T-cell (primary cell): Measurements from ENCODE around the gene ATP2C1. TPM values are rescaled to one million over a fixed set of nuclear protein-coding genes. Genes with fewer than 3 reads are reported as not detected.

ENCODE experiments used
- ATAC-seq, 4 experiments: fragments of 200-7000 bp in 3 of 4; fragments of 150-1000 bp in 1 of 4; cut with Tn5 transposase; replicated peaks in 1 of 4; 1 replicate in 3 of 4; 2 replicates in 1 of 4; pipeline ENCODE4 v1.10.0; 2021; ENCODE audit warnings: moderate library complexity in 3 of 4, mild to moderate bottlenecking in 2 of 4, moderate number of reproducible peaks in 1 of 4
- CTCF ChIA-PET, 2 donors: fragments of 300-600 bp; sonication (Branson Sonifier 250); formaldehyde crosslinking; loops; one replicate each; lab custom pipeline; 2022; ENCODE audit warnings: antibody characterized with exemption in 2 of 2; lab: Charles Lee
- POLR2A ChIA-PET, 2 donors: fragments of 300-600 bp; sonication (Branson Sonifier 250); formaldehyde crosslinking; loops; one replicate each; lab custom pipeline; 2022; ENCODE audit warnings: antibody characterized with exemption in 2 of 2; lab: Charles Lee
- DNase-seq, 35 experiments: peaks; one replicate each; pipeline versions ENCODE4 v3.0.0 to v3.0.0-alpha.2; 2013 to 2023
- H3K27ac ChIP-seq: one replicate; pipeline ENCODE4 v1.5.1; 2013; ENCODE audit warnings: low read length
- H3K27me3 ChIP-seq, 2 experiments: replicated peaks in 1 of 2; 1 replicate in 1 of 2; 2 replicates in 1 of 2; pipeline versions ENCODE4 v1.6.1 to v1.7.0; 2013; ENCODE audit warnings: low read length in 1 of 2, mixed read lengths in 1 of 2; ENCODE audit not compliant: control insufficient read depth in 2 of 2, insufficient read depth in 2 of 2; ENCODE audit errors: extremely low read depth in 1 of 2
- H3K36me3 ChIP-seq, 2 donors: 1 replicate in 1 of 2; 2 replicates in 1 of 2; pipeline versions ENCODE4 v1.6.1 to v1.7.0; 2013; ENCODE audit warnings: low read length in 1 of 2; ENCODE audit not compliant: control insufficient read depth in 2 of 2, insufficient read depth in 1 of 2; ENCODE audit errors: extremely low read depth in 1 of 2
- H3K4me1 ChIP-seq, 2 experiments: 1 replicate in 1 of 2; 2 replicates in 1 of 2; pipeline versions ENCODE4 v1.6.1 to v1.7.0; 2013; ENCODE audit warnings: low read length in 2 of 2, mixed read lengths in 1 of 2; ENCODE audit not compliant: insufficient read depth in 2 of 2, control insufficient read depth in 1 of 2; ENCODE audit errors: extremely low read depth in 1 of 2
- H3K4me3 ChIP-seq, 2 donors: 1 replicate in 1 of 2; 2 replicates in 1 of 2; pipeline versions ENCODE4 v1.5.1 to v1.7.0; 2013; ENCODE audit warnings: mild to moderate bottlenecking in 2 of 2, low read length in 1 of 2, moderate library complexity in 1 of 2; ENCODE audit not compliant: control insufficient read depth in 1 of 2; ENCODE audit errors: extremely low read depth in 1 of 2
- H3K9me3 ChIP-seq: 2 replicates; pipeline ENCODE4 v1.7.0; 2013
- H3K27ac Mint-ChIP-seq, 2 donors: one replicate each; pipeline ENCODE4 v1.8.0; 2020 to 2021; ENCODE audit warnings: mild to moderate bottlenecking in 2 of 2, mixed read lengths in 2 of 2
- H3K27me3 Mint-ChIP-seq, 2 donors: one replicate each; pipeline ENCODE4 v1.8.0; 2021 to 2022; ENCODE audit warnings: mixed read lengths in 2 of 2
- H3K36me3 Mint-ChIP-seq: one replicate; pipeline ENCODE4 v1.8.0; 2021; ENCODE audit warnings: mixed read lengths
- H3K4me1 Mint-ChIP-seq, 3 donors: one replicate each; pipeline ENCODE4 v1.8.0; 2020 to 2022; ENCODE audit warnings: mixed read lengths in 3 of 3, mild to moderate bottlenecking in 1 of 3
- H3K4me3 Mint-ChIP-seq, 3 donors: one replicate each; pipeline ENCODE4 v1.8.0; 2020 to 2022; ENCODE audit warnings: mild to moderate bottlenecking in 3 of 3, mixed read lengths in 3 of 3, moderate library complexity in 3 of 3
- H3K9me3 Mint-ChIP-seq, 3 donors: one replicate each; pipeline ENCODE4 v1.8.0; 2020 to 2022; ENCODE audit warnings: mixed read lengths in 3 of 3
- WGBS: methylation state at CpG from one replicate; pipeline ENCODE4 v1.1.5; 2013; ENCODE audit warnings: missing lambda C conversion rate; ENCODE audit not compliant: insufficient coverage; 5-methylcytosine and 5-hydroxymethylcytosine counted together
- total RNA-seq, 35 experiments: library from RNA in 6 of 35; stranded (reverse) in 6 of 35; fragments of 120-200 nt in 1 of 35; gene quantifications; one replicate each; pipeline versions ENCODE4 v1.2.1 to v1.2.4 and lab custom pipeline; 2013 to 2026

Gene ATP2C1
- total RNA-seq, 5 donors from 2014 or later (not counting 1 experiment from before 2014, with no cell fraction given), result 36.4 to 60.1 (median 42.6) TPM

GRCh38 chr3:131050001-131050400, 156.1 kb downstream of the ATP2C1 start:
- H3K27me3 Mint-ChIP-seq, result no peaks in the 10 kb centered on the region
- CTCF ChIA-PET, result no interaction called here
- peaks cover 0 to 22% (median 7%) of the 10 kb centered on the region in 3 donors for H3K9me3 Mint-ChIP-seq
- no peak overlapping the region for H3K27ac Mint-ChIP-seq
- Histone ChIP-seq H3K27ac (no peak overlapping the region), H3K4me1 (peaks cover 0 to 7% of the 10 kb centered on the region in 2 experiments), H3K4me3 (no peak overlapping the region), H3K36me3 (no peaks in the 10 kb centered on the region), H3K9me3 (peaks cover 1% of the 10 kb centered on the region), H3K27me3 (no peaks in the 10 kb centered on the region)
- POLR2A ChIA-PET, result no interaction called here
- ATAC-seq (no peak), DNase-seq (no peak)
- peaks cover 23% of the 10 kb centered on the region for H3K36me3 Mint-ChIP-seq
- H3K4me1 Mint-ChIP-seq, result peaks cover 7 to 13% (median 8%) of the 10 kb centered on the region in 3 donors
- no peak overlapping the region for H3K4me3 Mint-ChIP-seq
- WGBS, result 100% methylated on average over 1 of the region's 3 CpGs

DNA sequence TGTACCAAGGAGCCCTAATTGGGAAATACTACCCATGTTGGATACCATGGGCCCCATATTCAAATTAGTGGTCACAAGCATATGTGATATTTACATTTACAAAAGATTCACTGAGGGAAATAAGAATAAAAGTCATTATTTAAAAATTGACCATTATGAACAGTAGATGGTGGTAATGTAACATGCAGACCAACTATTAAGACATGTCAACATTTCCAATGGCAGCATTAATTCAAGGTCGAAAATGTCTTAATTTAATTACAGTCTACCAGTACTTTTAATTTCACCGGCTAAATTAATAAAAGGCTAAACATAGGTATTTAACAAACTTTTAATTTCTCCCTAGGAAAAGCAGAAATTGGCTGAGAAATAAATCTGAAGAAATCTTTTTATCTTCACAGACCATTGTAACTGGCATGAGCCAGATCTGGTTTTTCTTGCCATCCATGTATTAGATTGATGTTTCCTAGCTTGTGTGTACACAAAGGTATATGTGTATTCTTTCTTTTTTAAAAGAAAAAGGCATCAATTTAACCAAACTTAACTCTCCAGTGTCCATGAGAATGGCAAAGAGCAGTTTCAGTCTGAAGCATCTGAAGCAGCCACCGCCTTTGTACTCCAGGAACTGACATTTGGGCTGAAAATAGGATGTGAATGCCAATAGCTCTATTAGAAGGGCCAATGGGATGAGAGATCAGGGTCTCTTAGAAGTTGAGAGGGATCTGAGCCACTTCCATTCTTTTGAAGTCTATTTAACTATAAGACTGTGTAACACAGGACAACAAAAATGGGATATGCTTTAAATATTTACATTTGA, 159.4 kb downstream of the ATP2C1 start:
- ATAC-seq (no peak), DNase-seq (peak in 1 of 35 experiments; percentile 5)
- Mint-ChIP-seq H3K4me1 (peaks cover 0 to 3% (median 0%) of the 10 kb centered on the region in 3 donors), H3K36me3 (peaks cover 5% of the 10 kb centered on the region), H3K27me3 (no peaks in the 10 kb centered on the region), H3K27ac (no peak overlapping the region), H3K4me3 (no peak overlapping the region), H3K9me3 (no peaks in the 10 kb centered on the region)
- ChIA-PET POLR2A (interaction anchor here in 1 of 2 donors (0.7 kb wide), 1 partner anchor 52 kb away, joined by 3 read pairs; no protein-coding TSS in a partner anchor), CTCF (no interaction called here)
- Histone ChIP-seq H3K4me3 (no peak overlapping the region), H3K27me3 (no peaks in the 10 kb centered on the region), H3K36me3 (no peaks in the 10 kb centered on the region), H3K4me1 (no peaks in the 10 kb centered on the region), H3K9me3 (no peaks in the 10 kb centered on the region), H3K27ac (no peak overlapping the region)
- 100% methylated on average over 1 of the region's 3 CpGs for WGBS

Other genes starting within 250 kb of the ATP2C1 start
- 10 to 100 TPM; 14.4 to 30.7 (median 26.0) TPM for gene PIK3R4, start 147.3 kb upstream of the ATP2C1 start, total RNA-seq
- gene ASTE1, start 132.7 kb downstream of the ATP2C1 start, total RNA-seq, result 10 to 100 TPM; 20.4 to 24.7 (median 22.5) TPM
- 1 to 10 TPM; 3.8 to 6.5 (median 4.5) TPM for gene NEK11, start 132.8 kb downstream of the ATP2C1 start, total RNA-seq